NT2/D1 (cell line): Measurements from ENCODE around the gene ZBTB40.

ENCODE experiments used
- SUZ12 ChIP-seq: IDR thresholded peaks from 2 replicates; pipeline ENCODE4 v1.6.1; 2011; ENCODE audit not compliant: insufficient read length, insufficient read depth; ENCODE audit errors: extremely low read depth
- YY1 ChIP-seq: IDR thresholded peaks from 2 replicates; pipeline ENCODE4 v1.6.1; 2011; ENCODE audit not compliant: insufficient read length, insufficient read depth
- ZNF274 ChIP-seq: IDR thresholded peaks from 2 replicates; pipeline ENCODE4 v1.6.1; 2011; ENCODE audit warnings: mild to moderate bottlenecking, low read depth, low read length

DNA sequence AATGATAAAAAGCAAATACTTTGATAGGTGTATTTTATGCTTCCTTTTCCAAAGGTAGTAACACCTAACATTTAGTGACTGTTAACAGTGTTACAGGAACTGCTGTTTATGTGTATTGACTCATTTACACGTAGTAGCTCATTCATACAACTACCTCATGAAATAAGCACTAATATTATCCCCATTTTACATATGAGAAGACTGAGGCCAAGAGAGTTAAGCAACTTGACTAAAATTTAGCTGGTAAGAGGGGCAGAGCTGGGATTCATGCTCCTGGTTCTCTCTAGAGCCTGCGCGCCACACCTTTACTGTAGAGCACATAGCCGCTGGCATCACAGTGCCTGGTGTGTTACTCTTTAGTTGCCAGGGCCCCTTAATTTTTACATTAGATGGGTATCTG is 11.3 kb downstream of the ZBTB40 start:
- TF ChIP-seq YY1 (no peak), ZNF274 (no peak), SUZ12 (no peak)
